Suppressor macrophage (primary cell): ENCODE data around the gene COLEC12.

ENCODE experiments used
- DNase-seq, 4 experiments: peaks; one replicate each; pipeline ENCODE4 v3.0.0-alpha.2; 2020 to 2022

Gene COLEC12

GRCh38 chr18:407626-408224 is 92.8 kb downstream of the COLEC12 start:
- DNase-seq, result no peak

- no peak for DNase-seq
Measured at GRCh38 chr18:407191-407590, 93.3 kb downstream of the COLEC12 start.

DNA sequence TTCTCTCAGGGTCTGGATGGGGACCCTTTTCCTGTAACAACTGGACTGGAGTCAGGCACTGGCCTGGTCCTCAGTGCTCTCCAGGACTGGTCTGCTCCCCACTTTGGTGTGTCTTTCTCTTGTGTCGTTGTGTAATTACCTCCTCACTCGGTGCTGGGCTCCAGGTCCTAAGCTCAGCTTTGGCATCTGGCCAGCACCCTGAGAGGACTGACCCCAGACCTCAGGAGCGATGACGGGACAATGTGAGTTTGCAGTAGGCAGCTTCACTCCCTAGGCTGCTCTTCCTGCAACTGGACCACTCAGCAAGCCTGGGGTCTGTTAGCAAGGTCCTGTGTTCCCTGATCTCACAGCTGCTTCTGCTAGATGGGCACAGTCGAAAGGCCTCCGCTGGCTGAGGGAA is 93.8 kb downstream of the COLEC12 start:
- DNase-seq, result no peak

DNA sequence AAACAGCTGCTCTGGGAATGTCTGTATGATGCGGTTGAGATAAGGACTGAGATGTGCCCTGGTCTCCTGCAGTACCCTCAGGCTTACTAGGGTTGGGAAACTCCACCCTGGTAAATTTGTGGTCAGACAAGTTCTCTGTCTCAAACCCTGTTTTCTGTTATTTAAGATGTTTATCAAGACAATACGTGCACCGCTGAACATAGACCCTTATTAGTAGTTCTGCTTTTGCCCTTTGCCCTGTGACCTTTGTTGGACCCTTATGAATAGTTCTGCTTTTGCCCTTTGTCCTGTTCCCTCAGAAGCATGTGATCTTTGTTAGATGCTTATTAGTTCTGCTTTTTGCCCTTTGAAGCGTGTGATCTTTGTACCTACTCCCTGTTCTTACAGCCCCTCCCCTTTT is 95.5 kb downstream of the COLEC12 start:
- peak; percentile 44 to 82 (median 54) for DNase-seq

DNA sequence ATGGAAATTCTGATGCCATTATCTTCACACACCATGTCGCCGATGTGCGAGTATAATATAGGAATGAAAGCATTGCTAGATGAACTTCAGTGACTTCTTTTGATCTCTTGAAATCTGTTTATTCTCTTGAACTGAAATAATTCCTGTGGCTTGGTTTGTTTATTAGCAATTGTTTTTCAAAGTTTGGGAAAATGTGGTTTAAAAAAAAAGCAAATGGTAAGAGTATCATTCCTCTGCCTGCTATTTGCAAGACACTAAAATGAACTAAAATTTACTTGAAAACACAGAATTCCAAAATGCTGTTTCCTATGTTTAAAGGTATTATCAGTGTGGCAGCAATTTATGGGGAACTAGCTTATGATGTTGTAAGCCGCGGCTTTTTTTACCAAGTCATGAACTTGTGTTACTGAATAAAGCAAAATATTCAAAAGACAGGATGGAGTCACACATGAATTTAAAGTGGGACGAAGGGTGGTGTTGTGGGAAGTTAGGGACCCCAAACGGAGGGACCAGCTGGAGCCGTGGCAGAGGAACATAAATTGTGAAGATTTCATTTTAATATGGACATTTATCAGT is 96.4 kb downstream of the COLEC12 start:
- peak; percentile 34 to 71 (median 58) for DNase-seq

- no peak for DNase-seq
Measured at GRCh38 chr18:402129-402528, 98.4 kb downstream of the COLEC12 start.

DNA sequence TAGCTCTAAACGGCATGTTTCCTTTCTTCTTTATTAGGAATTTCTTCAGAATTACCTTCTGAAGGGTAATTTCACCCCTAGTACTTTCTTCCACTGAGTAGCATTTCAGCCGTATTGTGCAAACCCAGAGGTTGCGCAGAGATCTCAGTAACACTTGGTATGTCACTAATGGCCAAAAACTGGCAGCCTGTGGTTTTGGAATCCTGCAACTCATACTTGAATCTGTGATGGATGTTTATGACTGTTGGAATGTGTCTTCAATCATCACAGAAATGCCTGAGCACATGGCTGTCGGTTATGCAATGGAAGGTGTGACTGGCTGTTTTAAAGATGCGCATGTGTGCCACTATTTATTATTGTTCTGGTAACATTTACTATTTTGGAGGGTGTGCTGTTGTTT is 100.0 kb downstream of the COLEC12 start:
- peak in 3 of 4 experiments; percentile 29 to 42 (median 42) for DNase-seq

GRCh38 chr18:399631-400135 is 100.8 kb downstream of the COLEC12 start:
- no peak for DNase-seq

DNA sequence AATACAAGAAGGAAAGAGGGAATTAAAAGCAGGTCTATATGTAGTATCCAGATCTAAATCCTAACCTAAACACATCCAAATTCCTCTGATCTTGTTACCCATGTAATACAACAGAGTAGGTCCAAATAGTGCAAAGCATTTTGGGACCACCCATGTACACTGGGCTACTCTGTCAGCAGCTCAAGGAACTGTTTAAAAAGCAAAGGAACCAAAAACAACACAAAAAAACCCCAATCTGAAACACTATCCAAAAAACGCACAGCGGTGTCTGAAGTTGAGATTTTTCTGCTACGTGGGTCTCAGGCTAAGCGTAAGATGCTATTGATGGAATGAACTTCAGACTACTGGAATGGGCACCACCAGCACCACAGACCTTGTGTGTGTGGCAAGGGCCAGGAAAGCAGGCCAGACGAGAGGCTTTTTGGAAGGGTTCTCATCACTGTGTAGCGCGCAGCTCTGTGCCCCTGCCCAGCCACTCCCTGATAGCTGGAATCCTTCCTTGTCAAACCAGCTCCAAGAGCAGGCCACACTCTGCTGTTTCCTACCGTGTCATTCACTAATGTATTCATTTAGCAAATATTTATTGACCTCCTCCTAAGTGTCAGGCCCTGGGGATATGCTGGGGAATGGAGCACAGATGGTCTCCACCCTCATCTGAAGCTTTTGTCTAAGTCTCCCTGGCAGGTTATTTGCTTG is 101.4 kb downstream of the COLEC12 start:
- no peak for DNase-seq

- DNase-seq, result no peak
Measured at GRCh38 chr18:396556-396955, 103.9 kb downstream of the COLEC12 start.

DNA sequence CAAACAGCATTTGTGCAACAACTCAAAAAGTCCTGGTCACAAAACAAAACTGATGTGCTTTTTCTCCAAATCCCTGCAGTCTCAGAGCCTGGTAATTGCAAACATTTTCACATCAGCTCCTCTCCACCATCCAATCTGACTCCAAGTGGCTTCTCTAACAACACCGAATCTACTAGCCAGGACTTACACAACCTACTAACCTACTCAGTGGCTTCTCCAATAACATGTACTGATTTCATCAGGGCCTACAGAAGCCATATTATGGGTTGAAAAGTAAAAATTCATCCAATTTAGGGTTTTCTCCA is 104.3 kb downstream of the COLEC12 start:
- DNase-seq, result no peak

DNA sequence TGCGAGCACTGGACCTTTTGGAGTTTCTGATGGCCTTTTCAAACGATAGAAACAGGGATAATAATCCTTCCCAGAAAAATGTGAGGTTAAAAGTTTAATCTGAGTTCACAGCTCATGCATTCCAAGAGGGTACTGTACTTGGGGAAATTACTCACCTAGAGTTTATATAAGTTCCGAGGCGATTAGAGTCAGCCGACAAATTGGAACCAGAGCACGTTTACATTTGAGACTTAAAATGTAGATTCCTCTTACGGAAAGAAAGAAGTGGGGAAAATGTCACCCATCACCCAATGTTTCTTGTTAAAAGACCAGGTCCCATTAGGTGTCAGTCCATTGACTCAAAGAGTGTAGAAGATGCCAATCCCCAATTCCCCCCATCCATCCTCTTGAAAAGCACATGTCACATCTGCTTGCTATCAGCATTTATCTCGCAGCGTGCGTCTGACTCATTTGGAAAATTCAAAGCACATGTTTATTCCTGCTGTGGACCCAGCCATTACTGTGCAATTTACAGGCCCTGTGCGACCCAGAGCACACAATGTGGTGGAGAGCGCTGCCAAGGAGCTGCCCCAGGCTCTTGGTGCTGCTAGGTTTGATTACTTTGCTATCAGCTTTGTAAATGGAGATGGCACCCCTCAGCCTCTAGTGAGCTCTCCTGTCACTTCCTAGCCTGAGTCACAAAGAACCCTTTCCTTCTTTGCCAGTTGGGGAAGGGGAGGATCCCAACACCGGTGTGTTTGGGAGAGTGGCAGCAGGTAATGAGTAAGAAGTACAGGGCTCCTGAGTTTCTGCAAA is 104.8 kb downstream of the COLEC12 start:
- DNase-seq, result no peak

DNA sequence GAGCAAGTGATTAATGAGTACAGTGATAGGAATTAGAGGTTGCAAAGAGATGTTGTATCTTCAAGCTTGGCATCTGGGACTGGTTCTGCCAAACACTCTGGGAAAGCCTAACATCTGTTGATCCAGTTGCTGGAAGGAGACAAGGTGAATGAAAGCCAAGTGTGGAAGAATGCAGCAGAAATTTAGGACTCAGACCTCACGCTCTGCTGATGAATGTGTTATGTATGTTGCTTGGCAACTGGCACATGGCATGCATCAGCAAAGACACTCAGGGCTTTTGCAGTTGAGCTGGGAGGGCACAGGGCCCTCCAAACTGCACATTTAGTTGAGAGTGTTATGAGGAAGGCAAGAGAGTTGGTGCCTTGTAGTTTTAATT is 105.5 kb downstream of the COLEC12 start:
- no peak for DNase-seq

DNA sequence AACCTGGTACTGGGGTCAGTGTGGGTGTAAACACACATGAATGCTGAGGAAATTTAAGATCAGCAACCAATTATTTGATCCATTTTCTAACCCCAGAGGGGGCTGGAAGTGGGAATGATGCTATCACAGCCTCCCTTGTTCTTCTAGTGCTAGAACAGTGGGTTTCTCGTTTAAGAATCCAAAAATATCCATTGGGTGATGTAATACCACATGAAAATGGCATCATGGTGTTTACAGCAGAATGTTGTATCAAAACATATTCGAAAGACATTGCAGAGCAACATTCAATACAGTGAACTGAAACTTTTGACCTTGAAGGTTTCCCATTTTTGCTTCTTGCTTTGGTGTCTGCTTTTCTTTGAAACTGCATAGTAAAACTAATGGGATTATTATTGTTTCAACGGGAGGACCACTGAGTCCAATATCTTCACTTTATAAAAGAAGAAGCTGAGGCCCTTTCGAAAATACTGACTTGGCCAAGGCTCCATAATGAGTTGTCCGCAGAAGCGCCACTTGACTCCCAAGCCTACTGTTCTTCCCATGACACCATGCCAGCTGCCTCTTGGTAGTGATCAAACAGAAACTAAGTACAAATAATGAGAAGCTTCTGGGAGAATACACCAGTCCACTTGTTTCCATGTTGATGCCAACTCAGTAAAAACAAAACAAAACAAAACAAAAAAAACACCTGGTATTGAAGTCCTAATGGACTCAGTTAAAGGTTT is 106.1 kb downstream of the COLEC12 start:
- DNase-seq, result peak in 2 of 4 experiments; percentile 30 to 33

- DNase-seq, result no peak
Measured at GRCh38 chr18:393574-393957, 106.9 kb downstream of the COLEC12 start.

- peak in 3 of 4 experiments; percentile 52 to 65 (median 59) for DNase-seq
Measured at GRCh38 chr18:392928-393573, 107.5 kb downstream of the COLEC12 start.

GRCh38 chr18:390741-391478 is 109.6 kb downstream of the COLEC12 start:
- peak; percentile 38 to 67 (median 62) for DNase-seq

DNA sequence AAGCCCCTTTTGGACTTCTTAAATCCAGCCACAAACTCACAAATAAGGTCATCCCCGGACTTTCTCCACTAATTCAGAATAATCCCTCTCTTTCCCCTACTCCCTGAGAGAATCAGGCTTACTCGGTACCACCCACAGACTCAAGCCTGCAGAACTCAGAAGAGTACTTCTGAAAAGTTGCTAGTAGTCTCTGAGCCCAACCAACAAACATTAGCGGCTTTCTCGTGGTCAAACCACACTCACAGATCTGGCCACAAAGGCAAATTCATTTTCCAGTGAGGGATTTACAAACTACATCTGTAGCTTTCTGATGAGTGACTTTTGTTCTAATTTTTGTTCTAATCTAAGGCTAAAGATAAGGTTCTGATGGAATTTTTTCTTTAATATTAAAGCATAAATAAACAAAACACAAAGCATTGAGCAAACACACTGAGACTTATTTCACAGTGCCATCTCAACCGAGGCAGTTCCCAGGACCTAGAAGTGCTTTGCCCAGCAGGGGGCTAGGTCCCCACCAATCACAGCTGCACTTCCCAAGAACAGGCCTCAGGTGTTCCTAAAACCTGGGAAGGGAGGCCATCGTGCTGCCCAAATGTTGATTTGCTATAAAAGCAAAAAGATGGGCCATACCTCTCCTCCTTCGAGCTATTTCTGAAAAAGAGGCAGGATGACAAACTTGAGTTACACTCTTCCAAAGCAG is 110.7 kb downstream of the COLEC12 start:
- DNase-seq, result no peak

DNA sequence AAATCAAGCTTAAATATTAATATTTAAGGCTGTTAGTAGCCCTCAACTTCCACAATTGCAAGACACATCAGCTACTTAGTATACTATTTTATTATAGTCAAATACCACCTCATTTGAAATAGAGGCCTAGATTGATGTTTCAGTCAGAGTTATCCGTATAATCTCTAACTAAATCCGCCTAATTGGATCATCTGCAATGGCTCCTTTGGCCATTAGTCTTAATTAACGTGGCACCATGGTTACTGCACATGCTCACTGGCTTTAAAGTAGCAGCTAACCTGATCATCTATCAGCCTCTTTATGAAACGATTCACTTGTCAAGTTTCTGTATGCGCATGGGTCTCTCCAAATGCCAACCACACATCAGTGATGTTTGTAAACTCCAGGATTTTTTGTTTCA is 112.3 kb downstream of the COLEC12 start:
- DNase-seq, result no peak

DNA sequence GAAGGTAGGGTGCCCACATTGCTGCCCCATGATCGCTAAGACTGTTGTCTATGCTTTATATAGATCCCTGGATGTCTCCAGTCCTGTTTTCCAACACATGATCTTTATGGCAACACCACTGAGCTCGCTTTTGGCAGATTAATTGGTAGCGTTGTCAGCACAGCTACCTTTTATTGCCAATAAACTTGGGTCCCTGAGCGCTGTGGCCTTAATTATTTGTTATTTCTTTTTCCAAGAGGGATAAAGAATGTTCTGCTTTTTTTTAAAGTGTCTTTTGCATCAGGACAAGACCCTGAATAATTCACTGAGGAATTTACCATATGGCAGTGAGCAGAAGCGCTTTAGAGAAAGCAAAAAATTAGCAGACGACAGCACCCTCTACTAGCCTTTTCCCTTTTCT is 113.5 kb downstream of the COLEC12 start:
- DNase-seq, result no peak

GRCh38 chr18:384897-385296 is 115.6 kb downstream of the COLEC12 start:
- no peak for DNase-seq
